Left lung (tissue), 10 donors: Measurements from ENCODE around the gene OR5H6. TPM values are rescaled to one million over a fixed set of nuclear protein-coding genes. Genes with fewer than 3 reads are reported as not detected.

Experiments used
- ATAC-seq: fragments of 200-7000 bp; cut with Tn5 transposase; one replicate; pipeline ENCODE4 v1.9.1; 2020; ENCODE audit warnings: moderate library complexity
- DNase-seq, 4 donors: peaks; one replicate each; pipeline ENCODE4 v3.0.0-alpha.2; 2013 to 2020
- H3K27ac ChIP-seq, 2 donors: fragments of 200-600 bp; sonication (generic) in 1 of 2; one replicate each; pipeline versions ENCODE4 v1.5.0 to v1.8.0; 2020 to 2021
- H3K27me3 ChIP-seq, 2 donors: fragments of 200-600 bp; sonication (generic) in 1 of 2; one replicate each; pipeline versions ENCODE4 v1.5.0 to v1.8.0; 2020 to 2021
- H3K36me3 ChIP-seq, 2 donors: fragments of 200-600 bp; sonication (generic) in 1 of 2; one replicate each; pipeline versions ENCODE4 v1.5.0 to v1.8.0; 2020 to 2021
- H3K4me1 ChIP-seq, 2 donors: fragments of 200-600 bp; one replicate each; pipeline ENCODE4 v1.8.0; 2021
- H3K4me3 ChIP-seq, 2 donors: fragments of 200-600 bp; sonication (generic) in 1 of 2; one replicate each; pipeline versions ENCODE4 v1.5.0 to v1.8.0; 2020 to 2021; ENCODE audit warnings: mild to moderate bottlenecking in 1 of 2
- H3K9me3 ChIP-seq, 2 donors: fragments of 200-600 bp; sonication (generic) in 1 of 2; one replicate each; pipeline versions ENCODE4 v1.5.0 to v1.8.0; 2020 to 2021
- intact Hi-C, 2 donors: fragments of 100-400 bp; cut with DNase I; formaldehyde crosslinking; loops; one replicate each; pipeline versions ENCODE4 v1.11.2 to v1.14.2; 2022
- polyA plus RNA-seq, 6 donors: library from polyadenylated mRNA; unstranded; fragments of 120-200 nt; gene quantifications; one replicate each; pipeline ENCODE4 v1.2.1, GENCODE V29; 2013; ENCODE audit not compliant: insufficient read length in 6 of 6
- total RNA-seq, 2 donors: library from RNA; stranded (reverse); fragmentation: NEBNext Ultra II Directional; extraction: Animal tissue kit (Norgen Biotek cat#: 25700); gene quantifications; one replicate each; pipeline ENCODE4 v1.2.1, GENCODE V29; 2021
- TF ChIP-seq, protein P1 (sequence below), 2 donors: fragments of 200-600 bp; sonication (generic) in 1 of 2; IDR thresholded peaks; one replicate each; pipeline versions ENCODE4 v1.5.0 to v1.8.0; 2021; ENCODE audit warnings: antibody characterized with exemption in 2 of 2
- donor health status: DM: no; HTN: yes; CAD: no.
- donor health status: DM: no; HTN: no; CAD: no.

The OR5H6 gene
- total and polyA plus RNA-seq, 8 donors = not detected

GRCh38 chr3:98290916-98291315 is 26.9 kb downstream of the OR5H6 start:
- H3K4me3 ChIP-seq = no peak overlapping the region
- H3K4me1 ChIP-seq = no peaks in the 10 kb centered on the region
- H3K9me3 ChIP-seq = peaks cover 0 to 2% of the 10 kb centered on the region in 2 donors
- H3K27me3 ChIP-seq = no peaks in the 10 kb centered on the region
- no peak overlapping the region for H3K27ac ChIP-seq
- DNase-seq (no peak), ATAC-seq (no peak)
- TF ChIP-seq, protein P1, sequence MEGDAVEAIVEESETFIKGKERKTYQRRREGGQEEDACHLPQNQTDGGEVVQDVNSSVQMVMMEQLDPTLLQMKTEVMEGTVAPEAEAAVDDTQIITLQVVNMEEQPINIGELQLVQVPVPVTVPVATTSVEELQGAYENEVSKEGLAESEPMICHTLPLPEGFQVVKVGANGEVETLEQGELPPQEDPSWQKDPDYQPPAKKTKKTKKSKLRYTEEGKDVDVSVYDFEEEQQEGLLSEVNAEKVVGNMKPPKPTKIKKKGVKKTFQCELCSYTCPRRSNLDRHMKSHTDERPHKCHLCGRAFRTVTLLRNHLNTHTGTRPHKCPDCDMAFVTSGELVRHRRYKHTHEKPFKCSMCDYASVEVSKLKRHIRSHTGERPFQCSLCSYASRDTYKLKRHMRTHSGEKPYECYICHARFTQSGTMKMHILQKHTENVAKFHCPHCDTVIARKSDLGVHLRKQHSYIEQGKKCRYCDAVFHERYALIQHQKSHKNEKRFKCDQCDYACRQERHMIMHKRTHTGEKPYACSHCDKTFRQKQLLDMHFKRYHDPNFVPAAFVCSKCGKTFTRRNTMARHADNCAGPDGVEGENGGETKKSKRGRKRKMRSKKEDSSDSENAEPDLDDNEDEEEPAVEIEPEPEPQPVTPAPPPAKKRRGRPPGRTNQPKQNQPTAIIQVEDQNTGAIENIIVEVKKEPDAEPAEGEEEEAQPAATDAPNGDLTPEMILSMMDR (IDR thresholded peaks at IDR 0.05) = no peak
- no peaks in the 10 kb centered on the region for H3K36me3 ChIP-seq
- intact Hi-C loops = no loop called here

GRCh38 chr3:98291332-98291957 is 27.4 kb downstream of the OR5H6 start:
- DNase-seq = no peak
- no peak overlapping the region for H3K4me3 ChIP-seq
- ATAC-seq = no peak
- no peaks in the 10 kb centered on the region for H3K36me3 ChIP-seq
- TF ChIP-seq, protein P1 (IDR thresholded peaks at IDR 0.05) = no peak
- H3K4me1 ChIP-seq = no peaks in the 10 kb centered on the region
- H3K27ac ChIP-seq = no peak overlapping the region
- intact Hi-C loops = no loop called here
- H3K9me3 ChIP-seq = peaks cover 0 to 2% of the 10 kb centered on the region in 2 donors
- no peaks in the 10 kb centered on the region for H3K27me3 ChIP-seq

Other genes with a start within 250 kb of the OR5H6 start
- not detected for gene GABRR3, start 228.9 kb upstream of the OR5H6 start, total RNA-seq
- under 1 TPM in 1 of 6 donors, not detected in 5; 0.10 TPM for gene GABRR3, start 228.9 kb upstream of the OR5H6 start, polyA plus RNA-seq
- not detected for gene OR5AC2, start 177.1 kb upstream of the OR5H6 start, total RNA-seq
- gene OR5AC2, start 177.1 kb upstream of the OR5H6 start, polyA plus RNA-seq = not detected
- not detected for gene OR5H1, start 133.5 kb upstream of the OR5H6 start, total RNA-seq
- under 1 TPM in 3 of 6 donors, not detected in 3; 0.03 to 0.06 (median 0.04) TPM for gene OR5H1, start 133.5 kb upstream of the OR5H6 start, polyA plus RNA-seq
- gene OR5H14, start 116.8 kb upstream of the OR5H6 start, total RNA-seq = not detected
- gene OR5H14, start 116.8 kb upstream of the OR5H6 start, polyA plus RNA-seq = under 1 TPM in 3 of 6 donors, not detected in 3; 0.03 TPM
- not detected for gene OR5H15, start 97.5 kb upstream of the OR5H6 start, total RNA-seq
- not detected for gene OR5H15, start 97.5 kb upstream of the OR5H6 start, polyA plus RNA-seq
- gene OR5H2, start 18.3 kb downstream of the OR5H6 start, total RNA-seq = not detected
- gene OR5H2, start 18.3 kb downstream of the OR5H6 start, polyA plus RNA-seq = not detected
- not detected for gene OR5K4, start 89.6 kb downstream of the OR5H6 start, total RNA-seq
- gene OR5K4, start 89.6 kb downstream of the OR5H6 start, polyA plus RNA-seq = not detected
- not detected for gene OR5K3, start 126.4 kb downstream of the OR5H6 start, total RNA-seq
- gene OR5K3, start 126.4 kb downstream of the OR5H6 start, polyA plus RNA-seq = not detected
- not detected for gene OR5K1, start 199.0 kb downstream of the OR5H6 start, total RNA-seq
- gene OR5K1, start 199.0 kb downstream of the OR5H6 start, polyA plus RNA-seq = under 1 TPM in 1 of 6 donors, not detected in 5; 0.12 TPM
- not detected for gene OR5K2, start 233.4 kb downstream of the OR5H6 start, total RNA-seq
- under 1 TPM; 0.17 to 0.97 (median 0.46) TPM for gene OR5K2, start 233.4 kb downstream of the OR5H6 start, polyA plus RNA-seq